ENCODE measurements around the gene FYB2.

Gene FYB2

GRCh38 chr1:56819387-56819899 lies at the start of gene FYB2:
Gene FYB2 (minus strand): TSS chr1:56819404. CDS start chr1:56819290, 114 bp downstream.
- peaks cover 13% of the 10 kb centered on the region for H3K27me3 Mint-ChIP-seq (ENCODE audit: low read depth)
- H3K27ac Mint-ChIP-seq, result peak within 1 kb of the TSS; percentile 34 to 57 (median 40)
- no peak for TF ChIP-seq CTCF (IDR thresholded peaks at IDR 0.05; ENCODE audit: unreplicated experiment in 3 of 3)
- H3K9me3 Mint-ChIP-seq, result peaks cover 5% of the 10 kb centered on the region
- H3K4me1 Mint-ChIP-seq, result peaks cover 6% of the 10 kb centered on the region
- no peaks in the 10 kb centered on the region for H3K36me3 Mint-ChIP-seq (ENCODE audit: low read depth)
- H3K4me3 Mint-ChIP-seq, result no peak within 1 kb of the TSS

GRCh38 chr1:56868761-56869160 lies 49.6 kb upstream of the FYB2 start:
- Mint-ChIP-seq H3K4me1 (peaks cover 4% of the 10 kb centered on the region), H3K4me3 (no peak overlapping the region), H3K9me3 (peaks cover 5% of the 10 kb centered on the region), H3K27me3 (ENCODE audit: low read depth) (peaks cover 54% of the 10 kb centered on the region), H3K27ac (no peak overlapping the region), H3K36me3 (ENCODE audit: low read depth) (no peaks in the 10 kb centered on the region)
- TF ChIP-seq CTCF (IDR thresholded peaks at IDR 0.05; ENCODE audit: unreplicated experiment in 3 of 3), result no peak

GRCh38 chr1:56867491-56867890 lies 48.3 kb upstream of the FYB2 start:
- no peak overlapping the region for H3K27ac Mint-ChIP-seq
- H3K4me1 Mint-ChIP-seq, result peaks cover 2% of the 10 kb centered on the region
- peaks cover 5% of the 10 kb centered on the region for H3K9me3 Mint-ChIP-seq
- H3K4me3 Mint-ChIP-seq, result no peak overlapping the region
- no peaks in the 10 kb centered on the region for H3K36me3 Mint-ChIP-seq (ENCODE audit: low read depth)
- no peak for TF ChIP-seq CTCF (IDR thresholded peaks at IDR 0.05; ENCODE audit: unreplicated experiment in 3 of 3)
- peaks cover 48% of the 10 kb centered on the region for H3K27me3 Mint-ChIP-seq (ENCODE audit: low read depth)

GRCh38 chr1:56866656-56867055 lies 47.5 kb upstream of the FYB2 start:
- Mint-ChIP-seq H3K4me1 (no peaks in the 10 kb centered on the region), H3K27ac (no peak overlapping the region), H3K36me3 (ENCODE audit: low read depth) (no peaks in the 10 kb centered on the region), H3K27me3 (ENCODE audit: low read depth) (peaks cover 48% of the 10 kb centered on the region), H3K9me3 (peaks cover 5% of the 10 kb centered on the region), H3K4me3 (no peak overlapping the region)
- no peak for TF ChIP-seq CTCF (IDR thresholded peaks at IDR 0.05; ENCODE audit: unreplicated experiment in 3 of 3)

- H3K9me3 Mint-ChIP-seq, result peaks cover 5% of the 10 kb centered on the region
- H3K27ac Mint-ChIP-seq, result no peak overlapping the region
- TF ChIP-seq CTCF (IDR thresholded peaks at IDR 0.05; ENCODE audit: unreplicated experiment in 3 of 3), result no peak
- H3K36me3 Mint-ChIP-seq (ENCODE audit: low read depth), result no peaks in the 10 kb centered on the region
- H3K4me3 Mint-ChIP-seq, result no peak overlapping the region
- H3K27me3 Mint-ChIP-seq (ENCODE audit: low read depth), result peaks cover 47% of the 10 kb centered on the region
- no peaks in the 10 kb centered on the region for H3K4me1 Mint-ChIP-seq
Observed at GRCh38 chr1:56864430-56864829, 45.2 kb upstream of the FYB2 start.

GRCh38 chr1:56863265-56863992 lies 44.2 kb upstream of the FYB2 start:
- no peaks in the 10 kb centered on the region for H3K36me3 Mint-ChIP-seq (ENCODE audit: low read depth)
- peaks cover 5% of the 10 kb centered on the region for H3K9me3 Mint-ChIP-seq

More at GRCh38 chr1:56863265-56863992, 44.2 kb upstream of the FYB2 start:
- H3K4me1 Mint-ChIP-seq, result no peaks in the 10 kb centered on the region
- no peak for TF ChIP-seq CTCF (IDR thresholded peaks at IDR 0.05; ENCODE audit: unreplicated experiment in 3 of 3)
- no peak overlapping the region for H3K4me3 Mint-ChIP-seq
- peaks cover 38% of the 10 kb centered on the region for H3K27me3 Mint-ChIP-seq (ENCODE audit: low read depth)
- H3K27ac Mint-ChIP-seq, result no peak overlapping the region
